Activated CD4-positive, alpha-beta memory T cell treated with anti-CD3 and anti-CD28 coated beads, Interleukin-2, amount 10 ng/mL, durations not matched to agents 7 days and 5 days (primary cell): Measurements from ENCODE around the gene LRBA. TPM values are rescaled to one million over a fixed set of nuclear protein-coding genes. Genes with fewer than 3 reads are reported as not detected.

ENCODE experiments used
- CTCF ChIA-PET: fragments of 350-600 bp; sonication (Branson Sonifier 250); formaldehyde crosslinking; loops from one replicate; lab custom pipeline; 2021; ENCODE audit warnings: antibody characterized with exemption, inconsistent platforms; lab: Charles Lee
- POLR2A ChIA-PET: fragments of 350-600 bp; sonication (Branson Sonifier 250); formaldehyde crosslinking; loops from one replicate; lab custom pipeline; 2021; ENCODE audit warnings: antibody characterized with exemption; lab: Charles Lee
- DNase-seq: peaks from one replicate; pipeline ENCODE4 v3.0.0-alpha.2; 2020
- H3K27ac Mint-ChIP-seq: one replicate; pipeline ENCODE4 v1.8.0; 2021; ENCODE audit warnings: mild to moderate bottlenecking, mixed read lengths
- H3K27me3 Mint-ChIP-seq: one replicate; pipeline ENCODE4 v1.8.0; 2021; ENCODE audit warnings: mixed read lengths
- H3K36me3 Mint-ChIP-seq: one replicate; pipeline ENCODE4 v1.8.0; 2021; ENCODE audit warnings: low read depth, mixed read lengths
- H3K4me1 Mint-ChIP-seq: one replicate; pipeline ENCODE4 v1.8.0; 2021; ENCODE audit warnings: mixed read lengths
- H3K4me3 Mint-ChIP-seq: one replicate; pipeline ENCODE4 v1.8.0; 2021; ENCODE audit warnings: mild to moderate bottlenecking, mixed read lengths
- H3K9me3 Mint-ChIP-seq: one replicate; pipeline ENCODE4 v1.8.0; 2021; ENCODE audit warnings: mixed read lengths
- total RNA-seq, 2 experiments: library from RNA; stranded (reverse); gene quantifications; one replicate each; pipeline ENCODE4 v1.2.3, GENCODE V29; 2021

Gene LRBA
- total RNA-seq, 2 experiments from 2014 or later: 42.4 to 45.2 TPM

- peaks cover 5% of the 10 kb centered on the region for H3K4me1 Mint-ChIP-seq
- POLR2A ChIA-PET: no interaction called here
- H3K9me3 Mint-ChIP-seq: no peaks in the 10 kb centered on the region
- no peak overlapping the region for H3K27ac Mint-ChIP-seq
- H3K4me3 Mint-ChIP-seq: no peak overlapping the region
- DNase-seq: no peak
- CTCF ChIA-PET: no interaction called here
- peaks cover 2% of the 10 kb centered on the region for H3K36me3 Mint-ChIP-seq
- no peaks in the 10 kb centered on the region for H3K27me3 Mint-ChIP-seq
Measured at GRCh38 chr4:150493851-150494250, 521.2 kb downstream of the LRBA start.

DNA sequence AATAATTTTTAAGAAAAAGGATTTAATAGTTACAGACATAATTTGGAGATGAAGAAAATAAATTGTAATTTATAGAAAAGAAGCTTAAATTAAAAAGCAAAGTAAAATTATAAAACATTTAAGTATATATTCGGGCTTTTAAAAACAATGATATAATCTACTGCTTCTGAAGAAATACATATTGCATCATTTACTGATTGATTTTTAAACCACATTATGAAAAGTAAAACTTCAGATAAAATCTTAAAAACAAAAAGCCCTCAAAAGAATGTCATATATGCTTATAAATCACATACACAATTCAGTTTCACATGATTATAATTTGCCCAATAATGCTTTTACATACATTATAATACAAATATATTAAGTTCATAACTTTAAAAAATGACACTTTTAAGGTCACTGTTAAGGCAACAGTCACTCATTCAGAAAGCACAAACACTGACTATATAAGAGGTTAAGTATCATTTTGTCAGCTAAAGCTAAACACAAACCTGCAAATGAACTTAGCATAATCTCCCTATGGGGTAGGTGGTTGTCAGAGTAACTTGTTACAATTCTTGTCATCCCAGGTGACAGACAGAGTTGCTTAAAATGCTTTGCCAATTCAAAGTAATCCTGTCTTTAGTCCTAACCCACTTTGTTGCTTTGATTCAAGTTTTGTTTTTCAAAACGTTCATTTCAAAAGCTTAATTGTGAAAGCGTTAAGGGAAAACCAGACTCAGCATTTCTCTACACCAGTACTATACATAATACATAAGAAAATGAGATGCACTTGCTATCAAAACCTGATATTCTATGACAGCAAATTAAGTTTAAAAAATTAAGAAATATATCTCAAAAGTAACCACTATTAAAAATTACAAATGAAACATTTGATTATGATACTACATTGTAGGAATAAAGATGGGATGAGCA lies 523.7 kb downstream of the LRBA start:
- no peak overlapping the region for H3K27ac Mint-ChIP-seq

GRCh38 chr4:150482581-150482980 lies 532.5 kb downstream of the LRBA start:
- H3K4me3 Mint-ChIP-seq: no peak overlapping the region
- ChIA-PET POLR2A (no interaction called here), CTCF (no interaction called here)
- DNase-seq: no peak
- H3K36me3 Mint-ChIP-seq: peaks cover 13% of the 10 kb centered on the region
- no peak overlapping the region for H3K27ac Mint-ChIP-seq
- no peaks in the 10 kb centered on the region for H3K4me1 Mint-ChIP-seq
- H3K27me3 Mint-ChIP-seq: no peaks in the 10 kb centered on the region
- peaks cover 3% of the 10 kb centered on the region for H3K9me3 Mint-ChIP-seq

More for the DNA sequence above, 523.7 kb downstream of the LRBA start:
- no peak overlapping the region for H3K4me3 Mint-ChIP-seq
- H3K36me3 Mint-ChIP-seq: peaks cover 7% of the 10 kb centered on the region
- ChIA-PET CTCF (no interaction called here), POLR2A (no interaction called here)
- DNase-seq: no peak
- H3K4me1 Mint-ChIP-seq: peaks cover 5% of the 10 kb centered on the region
- H3K9me3 Mint-ChIP-seq: no peaks in the 10 kb centered on the region
- no peaks in the 10 kb centered on the region for H3K27me3 Mint-ChIP-seq

- ChIA-PET POLR2A (no interaction called here), CTCF (interaction anchor here (0.9 kb wide), 1 partner anchor 387 kb away, joined by 3 read pairs; no protein-coding TSS in a partner anchor)
- no peaks in the 10 kb centered on the region for H3K27me3 Mint-ChIP-seq
- no peak overlapping the region for H3K4me3 Mint-ChIP-seq
- H3K9me3 Mint-ChIP-seq: peaks cover 6% of the 10 kb centered on the region
- H3K36me3 Mint-ChIP-seq: peaks cover 20% of the 10 kb centered on the region
- H3K4me1 Mint-ChIP-seq: peaks cover 2% of the 10 kb centered on the region
- no peak for DNase-seq
- H3K27ac Mint-ChIP-seq: no peak overlapping the region
Measured at GRCh38 chr4:150479657-150480056, 535.4 kb downstream of the LRBA start.

DNA sequence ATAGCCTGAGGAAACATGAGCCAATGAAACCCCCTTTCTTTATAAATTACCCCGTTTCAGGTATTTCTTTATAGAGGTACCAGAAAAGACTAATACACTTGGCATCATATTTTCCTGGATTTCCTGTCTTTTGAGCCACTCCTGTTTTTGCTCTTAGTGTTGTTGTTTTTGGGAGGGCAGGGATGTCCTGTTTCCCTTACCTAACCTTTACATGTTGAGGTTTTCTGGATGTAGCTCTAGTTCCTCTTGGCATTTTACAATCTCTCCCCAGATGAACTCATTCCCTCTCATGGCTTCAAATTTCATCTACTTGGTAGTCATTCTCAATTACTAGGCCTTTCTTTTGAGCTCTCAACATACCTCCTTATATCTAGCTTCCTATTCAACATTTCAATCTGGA lies 537.2 kb downstream of the LRBA start:
- Mint-ChIP-seq H3K4me3 (no peak overlapping the region), H3K27me3 (no peaks in the 10 kb centered on the region), H3K4me1 (peaks cover 2% of the 10 kb centered on the region), H3K36me3 (peaks cover 20% of the 10 kb centered on the region), H3K27ac (no peak overlapping the region), H3K9me3 (peaks cover 6% of the 10 kb centered on the region)
- POLR2A ChIA-PET: no interaction called here
- no peak for DNase-seq
- CTCF ChIA-PET: no interaction called here

- ChIA-PET CTCF (no interaction called here), POLR2A (no interaction called here)
- Mint-ChIP-seq H3K36me3 (peaks cover 20% of the 10 kb centered on the region), H3K9me3 (peaks cover 6% of the 10 kb centered on the region), H3K4me3 (no peak overlapping the region), H3K27ac (no peak overlapping the region), H3K4me1 (peaks cover 2% of the 10 kb centered on the region), H3K27me3 (no peaks in the 10 kb centered on the region)
- DNase-seq: no peak
Measured at GRCh38 chr4:150476776-150477175, 538.3 kb downstream of the LRBA start.

GRCh38 chr4:150475763-150476162 lies 539.3 kb downstream of the LRBA start:
- CTCF ChIA-PET: no interaction called here
- no peaks in the 10 kb centered on the region for H3K27me3 Mint-ChIP-seq
- no peak for DNase-seq
- POLR2A ChIA-PET: no interaction called here
- peaks cover 2% of the 10 kb centered on the region for H3K4me1 Mint-ChIP-seq
- H3K9me3 Mint-ChIP-seq: peaks cover 6% of the 10 kb centered on the region
- peaks cover 20% of the 10 kb centered on the region for H3K36me3 Mint-ChIP-seq
- no peak overlapping the region for H3K4me3 Mint-ChIP-seq
- H3K27ac Mint-ChIP-seq: no peak overlapping the region

GRCh38 chr4:150464523-150464922 lies 550.6 kb downstream of the LRBA start:
- Mint-ChIP-seq H3K4me3 (no peak overlapping the region), H3K27ac (no peak overlapping the region), H3K9me3 (no peaks in the 10 kb centered on the region), H3K4me1 (no peaks in the 10 kb centered on the region), H3K36me3 (peaks cover 27% of the 10 kb centered on the region), H3K27me3 (no peaks in the 10 kb centered on the region)
- POLR2A ChIA-PET: no interaction called here
- CTCF ChIA-PET: no interaction called here
- no peak for DNase-seq

- POLR2A ChIA-PET: no interaction called here
- H3K4me1 Mint-ChIP-seq: no peaks in the 10 kb centered on the region
- no peak overlapping the region for H3K27ac Mint-ChIP-seq
- peaks cover 26% of the 10 kb centered on the region for H3K36me3 Mint-ChIP-seq
- CTCF ChIA-PET: interaction anchor here (0.9 kb wide), 1 partner anchor 13 kb away, joined by 4 read pairs; no protein-coding TSS in a partner anchor
- DNase-seq: no peak
- no peaks in the 10 kb centered on the region for H3K9me3 Mint-ChIP-seq
- no peak overlapping the region for H3K4me3 Mint-ChIP-seq
- H3K27me3 Mint-ChIP-seq: no peaks in the 10 kb centered on the region
Measured at GRCh38 chr4:150462743-150463142, 552.3 kb downstream of the LRBA start.

DNA sequence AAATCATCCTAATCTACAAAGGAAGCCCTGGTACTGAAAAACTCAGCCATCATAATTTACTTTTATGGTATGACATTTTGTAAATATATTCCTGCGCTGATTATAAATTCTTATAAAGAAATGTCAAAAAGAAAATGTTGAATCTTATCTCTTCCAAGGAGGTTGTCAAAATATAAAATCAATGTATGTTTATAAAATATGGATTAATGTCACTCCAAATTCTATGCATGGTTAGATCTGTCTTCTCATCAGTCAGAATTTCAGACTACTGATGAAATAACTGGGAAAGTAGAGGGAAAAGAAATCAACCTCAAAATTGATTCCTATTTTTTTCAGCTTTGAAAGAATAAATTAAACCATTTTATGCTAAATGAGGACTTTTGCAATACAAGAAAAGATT lies 553.1 kb downstream of the LRBA start:
- CTCF ChIA-PET: interaction anchor here (0.9 kb wide), 1 partner anchor 13 kb away, joined by 4 read pairs; no protein-coding TSS in a partner anchor
- H3K4me1 Mint-ChIP-seq: no peaks in the 10 kb centered on the region
- DNase-seq: no peak
- H3K27me3 Mint-ChIP-seq: no peaks in the 10 kb centered on the region
- H3K4me3 Mint-ChIP-seq: no peak overlapping the region
- no peaks in the 10 kb centered on the region for H3K9me3 Mint-ChIP-seq
- POLR2A ChIA-PET: no interaction called here
- no peak overlapping the region for H3K27ac Mint-ChIP-seq
- H3K36me3 Mint-ChIP-seq: peaks cover 24% of the 10 kb centered on the region

DNA sequence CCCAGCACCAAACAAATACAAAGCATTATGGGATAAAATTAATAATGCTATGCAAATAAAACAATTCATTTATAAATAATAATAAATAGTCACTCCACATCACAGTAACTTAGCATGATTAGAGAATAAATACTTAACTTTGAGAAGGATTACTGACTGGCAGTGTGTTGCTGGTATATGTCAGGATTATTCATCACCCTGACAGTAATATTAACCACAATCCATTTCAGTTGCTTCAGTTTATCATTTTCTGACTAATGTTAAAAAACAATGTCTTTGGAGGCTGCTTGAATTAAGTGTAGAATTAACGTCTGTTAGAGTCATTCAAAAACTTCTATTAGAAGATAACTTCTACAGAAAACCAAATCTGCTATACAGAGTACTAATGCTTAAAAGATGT lies 557.3 kb downstream of the LRBA start:
- POLR2A ChIA-PET: no interaction called here
- no peaks in the 10 kb centered on the region for H3K4me1 Mint-ChIP-seq
- peaks cover 13% of the 10 kb centered on the region for H3K36me3 Mint-ChIP-seq
- H3K27ac Mint-ChIP-seq: no peak overlapping the region
- CTCF ChIA-PET: no interaction called here
- no peak overlapping the region for H3K4me3 Mint-ChIP-seq
- no peak for DNase-seq
- H3K27me3 Mint-ChIP-seq: no peaks in the 10 kb centered on the region
- peaks cover 7% of the 10 kb centered on the region for H3K9me3 Mint-ChIP-seq

DNA sequence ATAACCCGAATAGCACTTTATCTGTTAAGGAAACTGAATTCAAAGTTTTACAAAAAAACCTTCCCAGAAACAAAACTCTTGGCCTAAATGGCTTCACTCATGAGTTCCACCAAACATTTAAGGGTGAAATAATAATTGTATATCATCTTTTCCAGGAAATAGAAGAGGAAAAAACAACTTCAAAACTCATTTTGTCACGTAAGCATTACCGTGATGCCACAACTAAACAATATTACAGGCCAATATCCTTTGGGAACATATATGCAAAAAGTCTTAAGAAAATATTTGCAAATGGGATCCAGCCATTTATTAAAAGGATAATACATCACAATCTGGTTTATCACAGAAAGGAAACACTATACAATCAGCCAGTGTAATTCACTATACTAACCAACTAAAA lies 563.2 kb downstream of the LRBA start:
- peaks cover 11% of the 10 kb centered on the region for H3K9me3 Mint-ChIP-seq
- CTCF ChIA-PET: no interaction called here

DNA sequence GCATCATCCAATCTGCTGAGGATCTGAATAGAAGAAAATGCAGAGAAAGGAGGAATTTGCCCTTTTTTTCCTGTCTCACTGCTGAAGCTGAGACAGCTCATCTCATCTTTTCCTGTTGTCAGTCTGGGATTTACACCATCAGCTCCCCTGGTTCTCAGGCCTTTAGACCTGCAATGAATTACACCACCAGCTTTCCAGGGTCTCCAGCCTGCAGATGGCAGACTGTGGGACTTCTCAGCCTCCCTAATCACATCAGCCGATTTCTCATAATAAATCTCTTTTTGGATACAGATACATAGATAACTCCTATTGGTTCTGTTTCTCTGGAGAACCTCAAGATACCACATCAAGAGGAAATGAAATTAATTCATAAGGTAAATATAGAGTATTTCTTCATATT lies 567.7 kb downstream of the LRBA start:
- POLR2A ChIA-PET: interaction anchor here (0.7 kb wide), 1 partner anchor 232 kb away, joined by 3 read pairs; no protein-coding TSS in a partner anchor
- Mint-ChIP-seq H3K4me3 (no peak overlapping the region), H3K27me3 (no peaks in the 10 kb centered on the region), H3K4me1 (no peaks in the 10 kb centered on the region), H3K27ac (no peak overlapping the region), H3K9me3 (peaks cover 4% of the 10 kb centered on the region), H3K36me3 (peaks cover 7% of the 10 kb centered on the region)
- no peak for DNase-seq
- CTCF ChIA-PET: no interaction called here

More for the DNA sequence above, 563.2 kb downstream of the LRBA start:
- POLR2A ChIA-PET: no interaction called here
- no peak overlapping the region for H3K4me3 Mint-ChIP-seq
- H3K27me3 Mint-ChIP-seq: no peaks in the 10 kb centered on the region
- no peaks in the 10 kb centered on the region for H3K4me1 Mint-ChIP-seq
- no peak for DNase-seq
- H3K36me3 Mint-ChIP-seq: peaks cover 15% of the 10 kb centered on the region
- H3K27ac Mint-ChIP-seq: no peak overlapping the region
